ENCODE measurements around the gene CALHM3. TPM values are rescaled to one million over a fixed set of nuclear protein-coding genes. Genes with fewer than 3 reads are reported as not detected.
"Not testable (repeated sequence)": the region's sequence is repeated elsewhere in the genome, so short reads cannot be mapped to it uniquely, and the experiment has no call there.

CALHM3 gene, protein sequence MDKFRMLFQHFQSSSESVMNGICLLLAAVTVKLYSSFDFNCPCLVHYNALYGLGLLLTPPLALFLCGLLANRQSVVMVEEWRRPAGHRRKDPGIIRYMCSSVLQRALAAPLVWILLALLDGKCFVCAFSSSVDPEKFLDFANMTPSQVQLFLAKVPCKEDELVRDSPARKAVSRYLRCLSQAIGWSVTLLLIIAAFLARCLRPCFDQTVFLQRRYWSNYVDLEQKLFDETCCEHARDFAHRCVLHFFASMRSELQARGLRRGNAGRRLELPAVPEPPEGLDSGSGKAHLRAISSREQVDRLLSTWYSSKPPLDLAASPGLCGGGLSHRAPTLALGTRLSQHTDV
- total RNA-seq (2022) (not detected in 2 replicates), Bru-seq, nascent RNA (not detected), BruChase-seq, experiment 1, labeled RNA remaining after a 6-hour chase (not detected), BruChase-seq, experiment 2, labeled RNA remaining after a 2-hour chase (not detected)
- long read RNA-seq: 0 reads

DNA sequence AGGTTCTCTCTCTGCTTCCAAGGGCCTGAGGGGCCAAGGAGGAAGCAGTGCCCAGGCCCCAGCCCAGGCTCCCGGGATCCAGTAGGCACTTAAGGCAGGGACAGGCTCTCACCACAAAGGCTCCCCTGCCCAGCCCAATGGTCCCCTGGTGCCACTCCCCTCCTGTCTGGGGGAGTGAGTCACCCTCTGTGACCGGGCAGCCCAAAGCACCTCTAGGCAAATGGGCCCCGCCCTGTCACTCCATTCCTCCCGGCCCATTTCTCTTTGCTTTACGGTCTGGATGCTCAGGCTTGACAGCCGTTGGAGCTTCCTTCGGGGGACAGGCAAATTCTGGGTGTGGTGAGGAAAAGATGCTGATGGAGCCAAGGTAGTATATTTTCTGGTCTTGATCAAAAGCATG, at the start of gene CALHM3:
TSS of gene CALHM3 (minus strand) at position 106 of the 400 bp plus-strand sequence. CDS start 208 bp downstream, outside the sequence.
- intact Hi-C loops (cut with micrococcal nuclease): no loop called here
- TF ChIP-seq, protein P1, sequence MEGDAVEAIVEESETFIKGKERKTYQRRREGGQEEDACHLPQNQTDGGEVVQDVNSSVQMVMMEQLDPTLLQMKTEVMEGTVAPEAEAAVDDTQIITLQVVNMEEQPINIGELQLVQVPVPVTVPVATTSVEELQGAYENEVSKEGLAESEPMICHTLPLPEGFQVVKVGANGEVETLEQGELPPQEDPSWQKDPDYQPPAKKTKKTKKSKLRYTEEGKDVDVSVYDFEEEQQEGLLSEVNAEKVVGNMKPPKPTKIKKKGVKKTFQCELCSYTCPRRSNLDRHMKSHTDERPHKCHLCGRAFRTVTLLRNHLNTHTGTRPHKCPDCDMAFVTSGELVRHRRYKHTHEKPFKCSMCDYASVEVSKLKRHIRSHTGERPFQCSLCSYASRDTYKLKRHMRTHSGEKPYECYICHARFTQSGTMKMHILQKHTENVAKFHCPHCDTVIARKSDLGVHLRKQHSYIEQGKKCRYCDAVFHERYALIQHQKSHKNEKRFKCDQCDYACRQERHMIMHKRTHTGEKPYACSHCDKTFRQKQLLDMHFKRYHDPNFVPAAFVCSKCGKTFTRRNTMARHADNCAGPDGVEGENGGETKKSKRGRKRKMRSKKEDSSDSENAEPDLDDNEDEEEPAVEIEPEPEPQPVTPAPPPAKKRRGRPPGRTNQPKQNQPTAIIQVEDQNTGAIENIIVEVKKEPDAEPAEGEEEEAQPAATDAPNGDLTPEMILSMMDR (IDR thresholded peaks at IDR 0.05; ENCODE audit: unreplicated experiment): no peak
- Mint-ChIP-seq H3K36me3 (ENCODE audit: insufficient read depth, unreplicated experiment) (no peaks in the 10 kb centered on the region), H3K4me3 (ENCODE audit: unreplicated experiment) (no peak within 1 kb of the TSS), H3K27me3 (ENCODE audit: insufficient read depth, unreplicated experiment) (no peaks in the 10 kb centered on the region), H3K27ac (ENCODE audit: low read depth, unreplicated experiment) (no peak within 1 kb of the TSS), H3K4me1 (ENCODE audit: insufficient read depth, unreplicated experiment) (peaks cover 9% of the 10 kb centered on the region), H3K9me3 (ENCODE audit: unreplicated experiment) (no peaks in the 10 kb centered on the region)
- CTCF ChIA-PET: interaction anchor here (0.6 to 0.7 kb wide), 2 partner anchors 13 to 90 kb away, joined by 3 to 5 read pairs; no protein-coding TSS in a partner anchor
- POLR2A ChIA-PET: interaction anchor here (0.7 to 1.2 kb wide), 2 partner anchors 28 to 112 kb away, joined by 3 to 6 read pairs; partner anchors contain the start of gene TAF5
- BruUV-seq (replicated peaks): no TSS peak
- DNase-seq (ENCODE audit: unreplicated experiment): peak; percentile 57

DNA sequence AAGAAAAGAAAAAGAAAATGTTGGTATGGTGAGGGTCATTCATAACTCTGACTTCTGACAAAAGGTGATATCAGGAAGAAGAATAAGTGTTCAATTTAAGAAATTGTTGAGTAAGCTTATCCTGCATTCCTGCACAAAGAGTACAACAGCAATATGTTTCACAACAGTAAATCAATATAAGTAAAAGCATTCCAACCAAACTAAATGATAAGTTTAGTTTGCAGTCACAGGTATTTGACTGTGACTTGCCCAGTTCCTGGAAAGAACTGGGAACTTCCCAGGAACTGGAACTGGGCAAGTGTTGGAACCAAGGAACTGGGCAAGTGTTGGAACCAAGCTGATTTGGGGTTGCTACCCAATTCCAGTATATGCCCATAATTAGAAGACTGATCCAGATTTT, 49.5 kb upstream of the CALHM3 start:
- DNase-seq (ENCODE audit: unreplicated experiment): no peak
- TF ChIP-seq, protein P1 (IDR thresholded peaks at IDR 0.05; ENCODE audit: unreplicated experiment): no peak
- no peaks in the 10 kb centered on the region for H3K36me3 Mint-ChIP-seq (ENCODE audit: insufficient read depth, unreplicated experiment)
- ChIA-PET CTCF (interaction anchor here (0.6 to 1.1 kb wide), 3 partner anchors 36 to 152 kb away, joined by 3 to 4 read pairs (median 3); no protein-coding TSS in a partner anchor), POLR2A (no interaction called here)
- H3K4me1 Mint-ChIP-seq (ENCODE audit: insufficient read depth, unreplicated experiment): no peaks in the 10 kb centered on the region
- no peaks in the 10 kb centered on the region for H3K27me3 Mint-ChIP-seq (ENCODE audit: insufficient read depth, unreplicated experiment)
- H3K27ac Mint-ChIP-seq (ENCODE audit: low read depth, unreplicated experiment): no peak overlapping the region
- intact Hi-C loops (cut with micrococcal nuclease): no loop called here
- no TSS peak for BruUV-seq (replicated peaks)
- no peak overlapping the region for H3K4me3 Mint-ChIP-seq (ENCODE audit: unreplicated experiment)
- no peaks in the 10 kb centered on the region for H3K9me3 Mint-ChIP-seq (ENCODE audit: unreplicated experiment)

DNA sequence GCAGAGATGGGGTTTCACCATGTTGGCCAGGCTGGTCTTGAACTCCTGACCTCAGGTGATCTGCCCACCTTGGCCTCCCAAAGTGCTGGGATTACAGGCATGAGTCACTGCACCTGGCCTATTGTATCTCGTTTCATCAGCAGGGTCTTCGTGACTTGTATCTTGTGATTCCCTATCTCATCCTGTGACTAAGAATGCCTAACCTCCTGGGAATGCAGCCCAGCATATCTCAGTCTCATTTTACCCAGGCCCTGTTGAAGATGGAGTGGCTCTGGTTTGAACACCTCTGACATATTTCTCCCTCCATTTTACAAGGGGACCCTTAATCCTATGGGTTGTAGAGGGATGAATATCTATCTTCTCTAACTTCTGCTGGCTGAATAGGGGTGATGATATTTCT, 48.4 kb upstream of the CALHM3 start:
- CTCF ChIA-PET: interaction anchor here (1.1 kb wide), 1 partner anchor 37 kb away, joined by 3 read pairs; no protein-coding TSS in a partner anchor
- BruUV-seq (replicated peaks); intact Hi-C loops (cut with micrococcal nuclease): not testable (repeated sequence)

DNA sequence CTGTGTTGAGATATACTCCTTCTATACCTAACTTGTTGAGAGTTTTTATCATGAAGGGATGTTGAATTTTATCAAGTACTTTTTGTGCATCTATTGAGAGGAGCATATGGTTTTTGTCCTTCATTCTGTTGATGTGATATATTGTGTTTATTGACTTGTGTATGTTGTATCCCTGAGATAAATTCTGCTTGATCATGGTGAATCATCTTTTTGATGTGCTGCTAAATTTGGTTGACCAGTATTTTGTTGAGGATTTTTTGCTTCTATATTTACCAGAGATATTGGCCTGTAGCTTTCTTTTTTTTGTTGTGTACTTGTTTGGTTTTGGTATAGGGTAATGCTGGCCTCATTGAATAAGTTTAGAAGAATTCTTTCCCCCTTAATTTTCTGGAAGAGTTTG, 46.9 kb upstream of the CALHM3 start:
- CTCF ChIA-PET: no interaction called here
- Mint-ChIP-seq H3K27me3 (ENCODE audit: insufficient read depth, unreplicated experiment) (no peaks in the 10 kb centered on the region), H3K9me3 (ENCODE audit: unreplicated experiment) (no peaks in the 10 kb centered on the region), H3K27ac (ENCODE audit: low read depth, unreplicated experiment) (no peak overlapping the region), H3K36me3 (ENCODE audit: insufficient read depth, unreplicated experiment) (no peaks in the 10 kb centered on the region), H3K4me3 (ENCODE audit: unreplicated experiment) (no peak overlapping the region), H3K4me1 (ENCODE audit: insufficient read depth, unreplicated experiment) (no peaks in the 10 kb centered on the region)
- intact Hi-C loops (cut with micrococcal nuclease): no loop called here
- TF ChIP-seq, protein P1 (IDR thresholded peaks at IDR 0.05; ENCODE audit: unreplicated experiment): no peak
- no TSS peak for BruUV-seq (replicated peaks)
- POLR2A ChIA-PET: no interaction called here
- DNase-seq (ENCODE audit: unreplicated experiment): no peak

More for the DNA sequence above, 48.4 kb upstream of the CALHM3 start:
- H3K27ac Mint-ChIP-seq (ENCODE audit: low read depth, unreplicated experiment): peak overlapping the region; percentile 59
- peak; percentile 31 for DNase-seq (ENCODE audit: unreplicated experiment)
- H3K4me3 Mint-ChIP-seq (ENCODE audit: unreplicated experiment); POLR2A ChIA-PET; H3K9me3 Mint-ChIP-seq (ENCODE audit: unreplicated experiment); H3K27me3 Mint-ChIP-seq (ENCODE audit: insufficient read depth, unreplicated experiment); H3K36me3 Mint-ChIP-seq (ENCODE audit: insufficient read depth, unreplicated experiment); H3K4me1 Mint-ChIP-seq (ENCODE audit: insufficient read depth, unreplicated experiment): not testable (repeated sequence)

Data from MCF 10A (cell line).